Testis (tissue), 2 donors: Measurements from ENCODE around the gene LENG1.

Source experiments
- POLR2A ChIP-seq: fragments of 450-650 bp; IDR thresholded peaks from one replicate; pipeline ENCODE4 v1.6.1; 2017; ENCODE audit warnings: antibody characterized with exemption, mild to moderate bottlenecking, moderate library complexity
- TF ChIP-seq, protein P1 (sequence below), 3 experiments: fragments of 450-650 bp in 2 of 3; fragments of 200-600 bp in 1 of 3; sonication (generic) in 1 of 3; IDR thresholded peaks; one replicate each; pipeline ENCODE4 v1.5.1; 2016 to 2019; ENCODE audit warnings: antibody characterized with exemption in 3 of 3, mild to moderate bottlenecking in 2 of 3, moderate library complexity in 1 of 3

DNA sequence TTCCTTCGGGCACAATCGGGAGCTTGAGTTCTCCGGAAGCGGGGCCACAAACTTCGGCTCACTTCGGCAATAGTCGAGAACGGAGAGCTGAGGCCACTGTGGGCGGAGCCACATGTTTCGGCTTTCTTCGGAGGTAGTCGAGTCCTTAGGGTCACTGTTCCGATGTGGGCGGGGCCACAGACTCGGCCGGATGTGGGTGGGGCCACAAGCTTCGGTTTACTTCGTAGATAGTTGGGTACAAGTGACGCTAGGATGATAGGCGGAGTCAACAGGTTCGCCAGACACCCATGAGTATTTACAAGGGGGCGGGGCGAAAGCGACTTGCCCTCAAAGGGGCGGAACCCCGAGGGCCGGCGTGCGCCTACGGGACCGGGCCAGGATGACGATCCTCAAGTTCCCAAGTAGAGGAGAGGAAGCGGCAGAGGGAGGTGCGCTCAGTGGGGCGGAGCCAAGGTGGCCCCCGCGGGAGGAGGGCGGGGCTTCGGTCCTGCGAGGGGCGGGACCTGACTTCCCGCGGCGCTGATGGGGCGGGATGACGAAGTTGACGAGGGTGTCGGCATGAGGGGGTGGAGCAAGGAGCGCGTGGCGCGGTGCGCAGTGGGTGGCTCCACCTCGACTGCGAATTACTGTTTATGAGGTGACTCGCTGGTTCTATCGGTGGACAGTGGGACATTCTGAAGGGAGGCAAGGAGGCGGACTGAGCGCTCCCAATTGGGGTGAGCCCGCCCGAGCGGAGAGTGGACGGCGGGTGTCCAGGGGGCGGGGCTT is 30.4 kb upstream of the LENG1 start:
- TF ChIP-seq, protein P1, sequence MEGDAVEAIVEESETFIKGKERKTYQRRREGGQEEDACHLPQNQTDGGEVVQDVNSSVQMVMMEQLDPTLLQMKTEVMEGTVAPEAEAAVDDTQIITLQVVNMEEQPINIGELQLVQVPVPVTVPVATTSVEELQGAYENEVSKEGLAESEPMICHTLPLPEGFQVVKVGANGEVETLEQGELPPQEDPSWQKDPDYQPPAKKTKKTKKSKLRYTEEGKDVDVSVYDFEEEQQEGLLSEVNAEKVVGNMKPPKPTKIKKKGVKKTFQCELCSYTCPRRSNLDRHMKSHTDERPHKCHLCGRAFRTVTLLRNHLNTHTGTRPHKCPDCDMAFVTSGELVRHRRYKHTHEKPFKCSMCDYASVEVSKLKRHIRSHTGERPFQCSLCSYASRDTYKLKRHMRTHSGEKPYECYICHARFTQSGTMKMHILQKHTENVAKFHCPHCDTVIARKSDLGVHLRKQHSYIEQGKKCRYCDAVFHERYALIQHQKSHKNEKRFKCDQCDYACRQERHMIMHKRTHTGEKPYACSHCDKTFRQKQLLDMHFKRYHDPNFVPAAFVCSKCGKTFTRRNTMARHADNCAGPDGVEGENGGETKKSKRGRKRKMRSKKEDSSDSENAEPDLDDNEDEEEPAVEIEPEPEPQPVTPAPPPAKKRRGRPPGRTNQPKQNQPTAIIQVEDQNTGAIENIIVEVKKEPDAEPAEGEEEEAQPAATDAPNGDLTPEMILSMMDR (IDR thresholded peaks at IDR 0.05) = no peak
- no peak for TF ChIP-seq POLR2A
